CD4-positive, alpha-beta T cell treated with Interleukin-17A for 4 hours (primary cell): ENCODE data around the gene POLR1A.
A peak's percentile ranks its signal among the peaks of the same experiment; 100 is the strongest.

Experiments
- DNase-seq: peaks from one replicate; pipeline ENCODE4 v3.0.0-alpha.2; 2020; ENCODE audit warnings: mixed read lengths

The POLR1A gene

DNA sequence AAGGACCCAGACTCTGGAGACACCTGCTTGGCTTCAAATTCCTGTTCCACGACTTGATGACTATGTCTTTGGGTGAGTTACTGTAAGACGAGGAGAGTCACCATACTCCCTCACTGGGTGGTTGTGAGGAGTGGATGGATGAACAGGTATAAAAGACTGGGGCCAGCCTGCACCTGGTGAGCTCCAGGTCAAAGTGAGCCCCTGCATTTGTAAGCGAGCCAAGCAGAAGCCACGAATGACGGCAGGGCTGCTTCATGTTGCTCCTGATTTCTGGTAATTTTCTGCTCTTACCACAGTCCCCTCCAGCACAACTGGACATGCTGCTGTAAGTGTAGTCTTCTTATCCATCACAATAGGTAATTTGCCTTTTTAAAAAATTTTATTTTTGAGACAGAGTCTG lies 86.6 kb downstream of the POLR1A start:
- DNase-seq: no peak

DNA sequence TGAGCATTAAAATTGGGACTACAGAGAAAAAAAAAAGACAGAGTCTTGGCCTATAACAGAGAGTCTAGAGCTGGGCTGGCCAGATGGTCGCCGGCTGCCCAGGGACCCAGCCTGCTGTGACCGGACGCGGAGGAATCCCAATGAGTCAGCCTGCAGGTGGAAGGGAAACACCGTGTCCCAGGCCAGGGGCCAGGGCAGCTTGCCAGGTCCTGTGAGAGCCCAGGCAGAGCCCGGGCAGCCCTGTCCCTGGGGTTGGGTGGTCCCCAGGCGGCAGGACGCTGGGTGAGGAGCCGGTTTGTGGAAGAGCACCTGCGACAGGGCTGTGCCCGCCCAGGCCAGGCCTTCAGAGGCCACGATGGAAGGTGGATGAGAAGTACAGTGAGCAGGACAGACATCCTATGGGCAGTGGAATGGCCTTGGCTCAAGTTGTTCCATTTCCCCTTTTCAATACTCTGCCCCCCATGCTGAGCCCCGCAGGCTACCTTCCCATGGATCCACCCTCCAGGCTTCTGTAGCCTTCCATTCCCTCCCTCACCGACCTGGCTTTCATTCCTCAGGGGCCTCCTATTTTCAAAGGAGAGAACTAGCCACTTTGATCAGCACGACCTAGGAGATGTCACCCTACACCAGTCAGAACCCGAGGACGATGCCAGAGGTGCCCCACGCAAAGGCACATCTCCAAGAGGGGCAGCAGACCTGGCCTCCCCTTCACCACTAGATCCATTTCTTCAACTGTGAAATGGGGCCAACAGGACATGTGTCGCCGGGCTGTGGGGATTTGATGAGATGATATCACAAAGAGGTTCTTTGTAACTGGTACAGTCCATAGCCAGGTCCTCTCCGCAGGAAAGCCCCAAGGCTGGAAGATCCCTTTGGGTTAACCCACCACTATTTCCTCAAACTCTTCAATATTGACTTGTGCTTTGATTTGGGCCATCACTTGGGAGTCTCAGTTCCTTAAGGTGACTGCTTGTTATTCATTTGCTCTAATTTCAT lies 87.5 kb downstream of the POLR1A start:
- DNase-seq: no peak

DNA sequence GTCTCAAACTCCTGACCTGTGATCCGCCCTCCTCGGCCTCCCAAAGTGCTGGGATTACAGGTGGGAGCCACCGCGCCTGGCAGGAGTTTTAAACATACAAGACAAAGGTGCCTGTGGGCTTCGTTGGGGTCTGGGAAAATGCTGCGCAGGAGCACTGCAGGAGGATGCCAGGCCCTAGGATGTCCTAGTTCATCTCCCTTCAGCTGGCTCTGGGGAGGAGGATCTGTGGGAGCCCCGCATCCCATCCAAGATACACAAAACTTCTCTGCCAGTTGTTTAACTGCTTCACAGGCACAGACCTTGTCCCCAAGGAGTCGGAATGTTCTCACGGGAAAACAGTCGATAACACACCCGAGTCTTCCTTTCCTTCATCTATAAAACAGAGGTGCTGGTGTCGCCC lies 89.1 kb downstream of the POLR1A start:
- no peak for DNase-seq

DNA sequence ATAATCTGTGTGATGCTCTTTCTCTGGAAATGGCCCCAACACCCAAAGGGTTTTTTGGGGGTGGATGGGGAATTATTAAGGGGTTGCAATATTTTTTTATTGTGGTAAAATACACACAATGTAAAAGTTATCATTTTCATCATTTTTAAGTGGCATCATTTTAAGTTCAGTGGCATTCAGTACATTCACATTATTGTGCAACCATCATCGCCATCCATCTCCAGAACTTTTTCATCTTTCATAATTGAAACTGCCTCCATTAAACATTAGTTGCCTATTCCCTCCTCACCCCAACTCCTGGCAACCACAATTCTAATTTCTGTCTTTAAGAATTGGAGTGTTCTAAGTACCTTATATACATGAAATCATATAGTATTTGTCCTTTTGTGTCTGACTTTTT lies 90.0 kb downstream of the POLR1A start:
- DNase-seq: no peak

DNA sequence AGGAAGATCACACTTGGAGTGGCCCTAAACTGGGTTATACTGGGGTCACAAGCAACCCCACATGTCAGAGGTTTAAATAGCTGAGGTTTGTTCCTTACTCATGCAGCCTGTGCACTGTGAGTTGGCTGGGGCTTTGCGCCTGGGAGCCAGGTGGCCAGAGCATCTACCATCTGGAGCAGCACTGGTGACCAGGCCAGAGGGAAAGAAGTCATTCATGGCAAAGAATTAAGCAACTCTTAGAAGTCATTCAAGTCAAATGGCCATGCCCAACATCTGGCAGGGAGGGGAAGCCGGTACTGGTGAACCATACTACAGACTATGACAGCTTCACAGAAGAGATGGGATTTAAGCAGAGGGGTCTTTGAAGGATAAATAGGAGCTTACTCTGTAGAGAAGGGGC lies 90.7 kb downstream of the POLR1A start:
- no peak for DNase-seq

DNA sequence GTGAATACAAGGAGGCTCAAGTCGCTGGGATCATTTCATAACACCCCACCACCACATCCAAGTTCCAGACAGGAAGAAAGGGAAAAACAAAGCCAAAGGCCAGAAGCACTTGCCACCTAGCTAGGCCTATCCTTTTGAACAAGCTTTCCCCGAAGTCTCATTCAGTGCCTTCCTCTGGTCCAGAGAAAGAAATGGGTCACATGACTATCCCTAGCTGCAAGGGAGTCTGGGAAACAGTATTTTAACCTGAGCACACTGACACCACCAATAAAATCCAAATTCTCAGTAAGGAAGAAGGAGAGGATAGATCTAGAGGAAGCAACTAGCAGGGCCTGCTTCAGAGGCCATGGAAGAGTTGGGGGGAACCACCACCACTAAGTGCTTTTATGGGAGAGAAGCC lies 91.2 kb downstream of the POLR1A start:
- DNase-seq: no peak

DNA sequence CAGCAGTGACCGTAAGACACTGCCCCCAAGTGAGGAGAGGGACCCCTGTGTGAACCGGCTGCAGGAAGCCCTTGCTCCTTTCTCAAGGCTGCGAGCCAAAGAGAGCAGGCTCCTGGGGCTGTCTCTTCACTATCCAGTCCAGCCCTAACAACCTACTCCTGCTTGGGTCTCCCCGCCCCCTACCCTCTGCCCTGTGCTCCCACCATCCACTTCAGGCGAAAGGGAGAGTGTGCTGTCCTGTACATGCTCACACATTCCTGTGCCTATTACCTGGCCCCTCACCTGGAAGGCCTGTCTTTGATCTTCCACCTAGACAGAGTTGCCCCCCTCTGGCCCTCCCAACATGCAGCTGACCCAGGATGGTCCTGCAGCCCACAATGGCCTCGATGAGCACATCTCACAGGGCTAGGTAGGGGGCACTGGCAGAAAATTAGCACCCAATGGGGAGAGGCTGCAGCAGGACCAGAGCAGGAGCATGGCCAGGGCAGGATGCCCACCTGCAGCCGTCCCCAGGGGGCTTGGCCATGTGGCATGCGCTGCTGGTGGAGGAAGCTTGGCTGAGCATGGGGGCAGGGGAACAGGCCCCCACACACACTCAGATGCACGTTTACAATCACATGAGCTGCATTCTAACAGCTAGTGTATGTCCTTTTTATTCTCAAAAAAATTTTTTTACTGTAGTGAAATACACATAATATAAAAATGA lies 93.5 kb downstream of the POLR1A start:
- no peak for DNase-seq

DNA sequence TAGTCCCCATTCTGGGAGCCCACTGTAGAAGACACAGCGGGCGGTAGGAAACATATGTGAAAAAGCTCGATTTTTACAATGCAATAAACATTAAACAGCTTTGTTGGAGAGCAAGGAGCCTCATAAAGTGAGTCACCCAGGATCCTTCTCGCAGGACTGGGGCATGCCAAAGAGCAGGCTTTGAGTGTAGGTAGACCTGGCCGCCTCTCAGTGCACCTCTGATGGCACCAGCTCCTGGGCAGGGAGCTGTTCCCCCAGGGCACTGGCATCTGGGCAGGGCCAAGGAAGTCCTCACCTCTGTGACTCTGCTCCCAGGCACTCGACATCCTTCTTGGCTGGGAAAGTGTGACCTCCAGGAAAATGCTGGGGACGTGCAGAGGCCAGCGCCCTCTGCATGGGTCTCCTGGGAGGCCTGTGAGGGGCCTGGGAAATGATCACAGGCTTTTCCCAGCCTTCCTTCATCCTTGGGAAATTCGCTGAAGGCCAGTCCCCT lies 94.2 kb downstream of the POLR1A start:
- DNase-seq: no peak

DNA sequence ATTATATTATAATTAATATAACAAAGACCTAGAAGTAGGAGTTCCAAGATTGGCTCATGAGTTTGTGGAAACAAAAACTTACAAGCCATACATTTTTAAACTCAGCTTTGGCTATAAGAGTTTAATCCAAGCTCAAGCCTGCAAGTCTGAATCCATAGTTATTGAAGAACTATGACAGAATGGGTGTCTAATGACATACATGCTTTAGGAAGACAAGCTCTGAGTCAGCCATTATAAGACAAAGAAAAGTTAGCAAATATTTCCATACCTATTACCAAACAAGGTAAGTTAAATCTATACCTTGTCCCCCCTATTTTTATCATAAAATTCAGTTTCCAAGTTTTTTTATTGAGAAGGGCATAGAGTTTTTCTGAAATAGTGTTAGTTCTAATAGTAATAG lies 95.6 kb downstream of the POLR1A start:
- DNase-seq: no peak

DNA sequence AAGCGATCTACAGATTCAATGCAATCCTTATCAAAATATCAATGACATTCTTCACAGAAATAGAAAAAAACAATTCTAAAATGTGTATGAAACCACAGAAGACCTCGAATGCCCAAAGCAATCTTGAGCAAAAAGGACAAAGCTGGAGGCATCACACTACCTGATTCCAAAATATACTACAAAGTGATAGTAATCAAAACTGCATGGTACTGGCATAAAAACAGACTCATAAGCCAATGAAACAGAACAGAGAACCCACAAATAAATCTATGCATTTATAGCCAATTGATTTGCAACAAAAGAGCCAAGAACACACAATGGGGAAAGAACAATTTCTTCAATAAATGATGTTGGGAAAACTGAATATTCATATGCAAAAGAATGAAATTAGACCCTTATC lies 99.2 kb downstream of the POLR1A start:
- DNase-seq: no peak

DNA sequence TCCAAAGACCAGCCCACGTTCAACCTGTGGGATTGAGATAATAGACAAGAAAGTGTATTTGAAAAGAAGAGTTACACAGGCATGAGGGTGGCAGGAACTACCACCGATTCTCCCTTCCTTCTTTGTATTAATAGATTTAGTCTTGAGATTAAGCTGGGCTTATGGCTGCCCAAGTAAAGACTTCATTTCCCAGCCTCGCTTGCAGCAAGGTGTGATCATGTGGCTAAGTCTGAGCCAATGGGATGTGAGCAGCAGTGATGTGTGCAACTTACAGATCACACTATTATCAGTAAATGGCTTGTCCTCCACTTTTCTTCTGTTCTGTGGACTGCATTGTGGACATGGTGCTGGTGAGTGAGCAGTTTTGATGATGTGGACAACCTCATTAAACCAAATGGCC lies 101.7 kb downstream of the POLR1A start:
- no peak for DNase-seq

DNA sequence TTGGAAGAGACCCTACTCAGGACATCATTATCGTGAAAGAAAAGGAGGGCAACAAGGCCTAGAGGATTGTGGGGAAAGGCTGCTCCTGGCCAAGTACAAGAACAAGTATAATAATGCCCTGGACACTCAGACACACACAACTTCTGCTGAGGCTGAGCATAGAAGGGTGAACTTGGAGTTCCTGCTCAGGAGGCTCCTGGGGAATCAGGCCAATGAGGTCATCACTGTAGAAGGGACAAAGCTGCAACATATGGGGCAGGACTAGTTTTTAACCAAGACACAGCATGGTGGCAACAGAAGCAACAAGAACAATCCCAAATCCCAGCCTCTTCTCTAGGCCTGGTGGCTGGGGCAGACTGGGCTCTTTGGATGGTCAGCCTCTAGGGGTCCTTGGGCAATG lies 102.6 kb downstream of the POLR1A start:
- no peak for DNase-seq

DNA sequence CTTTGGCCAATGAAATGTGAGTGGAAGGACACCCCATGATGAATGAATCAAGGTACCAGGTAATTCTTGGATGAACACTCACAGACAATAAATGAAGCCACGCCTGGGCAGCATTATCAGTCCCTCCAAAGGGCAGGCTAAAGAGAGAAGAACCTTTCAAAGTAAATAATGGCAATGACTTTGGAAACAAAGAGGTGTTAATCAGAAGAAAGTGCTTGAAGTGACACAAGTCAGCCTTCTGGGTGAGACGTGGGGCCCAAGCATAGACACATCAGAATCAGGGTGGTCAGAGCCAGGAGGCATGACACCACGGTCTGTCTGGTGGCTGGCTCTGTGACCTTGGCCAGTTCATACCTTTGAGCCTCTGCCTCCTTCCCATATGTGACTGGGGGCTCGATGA lies 103.3 kb downstream of the POLR1A start:
- no peak for DNase-seq

DNA sequence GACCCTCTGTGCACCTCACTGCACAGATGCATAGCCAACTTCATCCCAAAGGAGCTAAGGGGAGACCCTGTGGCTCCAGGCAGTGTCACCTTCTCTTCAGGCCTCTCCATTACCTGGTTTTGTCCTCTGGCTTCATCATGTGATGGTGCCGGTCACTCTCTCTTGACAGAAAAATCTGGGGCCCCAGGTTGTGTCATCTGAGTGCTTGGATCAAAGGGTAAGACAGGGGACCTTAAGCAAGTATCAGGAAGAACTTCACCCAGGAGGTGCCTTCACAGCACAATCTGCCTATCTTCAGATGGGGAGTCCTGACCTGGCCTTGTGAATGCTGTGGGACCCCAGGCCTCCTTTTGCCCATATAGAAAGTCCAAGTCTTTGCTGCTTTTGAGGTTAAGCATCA lies 104.4 kb downstream of the POLR1A start:
- no peak for DNase-seq

DNA sequence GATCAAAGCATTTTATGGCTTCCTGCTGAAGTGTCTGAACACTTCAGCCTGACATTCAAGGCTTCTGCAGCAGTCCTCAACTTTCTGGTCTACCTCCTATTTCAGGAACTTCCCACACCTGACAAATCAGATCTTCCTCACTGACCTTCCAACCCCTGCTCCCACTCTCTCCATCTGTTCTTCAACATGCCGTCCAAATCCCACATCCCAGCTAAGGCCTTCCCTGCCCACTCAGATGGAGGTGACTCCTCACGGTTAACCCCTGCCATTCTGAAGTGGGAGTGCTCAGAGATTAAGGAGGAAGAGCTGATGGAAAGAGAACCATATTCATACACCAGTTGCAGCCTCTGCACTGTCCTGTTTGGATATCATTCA lies 104.8 kb downstream of the POLR1A start:
- no peak for DNase-seq

DNA sequence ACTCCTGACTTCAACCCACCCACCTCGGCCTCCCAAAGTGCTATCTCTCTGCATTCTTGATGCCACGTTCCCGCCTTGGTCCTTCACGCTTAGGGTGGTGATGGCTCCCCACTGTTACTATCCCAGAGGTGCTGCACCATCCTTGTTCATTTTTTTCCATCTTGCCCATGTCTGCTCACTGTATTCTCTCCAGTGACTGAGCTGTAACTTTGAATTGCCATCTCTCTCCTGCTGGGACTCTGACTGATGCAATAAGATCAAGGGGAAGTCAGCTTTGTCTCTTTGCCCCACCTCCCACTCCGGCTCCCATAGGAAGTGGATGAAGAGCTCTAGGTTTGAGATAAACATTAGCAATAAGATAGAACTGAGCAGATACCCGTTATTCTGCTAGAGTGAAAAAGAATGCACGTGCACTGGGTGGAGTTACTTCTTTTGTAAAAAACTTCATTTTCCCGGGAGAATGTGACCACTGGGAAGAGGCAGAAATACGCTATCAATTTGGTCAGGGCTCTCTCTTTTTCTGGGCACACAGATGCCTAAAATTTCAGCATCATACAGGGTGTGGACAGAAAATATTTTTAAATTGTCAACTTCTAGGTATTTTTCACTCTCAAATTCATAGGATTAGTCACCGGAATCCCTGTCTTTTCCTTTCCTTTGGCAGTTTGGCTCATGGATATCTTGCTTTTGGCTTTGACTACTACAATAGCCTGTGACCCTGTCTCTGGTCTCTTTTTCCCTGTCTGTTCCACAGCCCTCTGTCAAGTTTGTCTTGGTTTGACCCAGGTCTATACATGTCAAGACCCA lies 105.4 kb downstream of the POLR1A start:
- DNase-seq: no peak

DNA sequence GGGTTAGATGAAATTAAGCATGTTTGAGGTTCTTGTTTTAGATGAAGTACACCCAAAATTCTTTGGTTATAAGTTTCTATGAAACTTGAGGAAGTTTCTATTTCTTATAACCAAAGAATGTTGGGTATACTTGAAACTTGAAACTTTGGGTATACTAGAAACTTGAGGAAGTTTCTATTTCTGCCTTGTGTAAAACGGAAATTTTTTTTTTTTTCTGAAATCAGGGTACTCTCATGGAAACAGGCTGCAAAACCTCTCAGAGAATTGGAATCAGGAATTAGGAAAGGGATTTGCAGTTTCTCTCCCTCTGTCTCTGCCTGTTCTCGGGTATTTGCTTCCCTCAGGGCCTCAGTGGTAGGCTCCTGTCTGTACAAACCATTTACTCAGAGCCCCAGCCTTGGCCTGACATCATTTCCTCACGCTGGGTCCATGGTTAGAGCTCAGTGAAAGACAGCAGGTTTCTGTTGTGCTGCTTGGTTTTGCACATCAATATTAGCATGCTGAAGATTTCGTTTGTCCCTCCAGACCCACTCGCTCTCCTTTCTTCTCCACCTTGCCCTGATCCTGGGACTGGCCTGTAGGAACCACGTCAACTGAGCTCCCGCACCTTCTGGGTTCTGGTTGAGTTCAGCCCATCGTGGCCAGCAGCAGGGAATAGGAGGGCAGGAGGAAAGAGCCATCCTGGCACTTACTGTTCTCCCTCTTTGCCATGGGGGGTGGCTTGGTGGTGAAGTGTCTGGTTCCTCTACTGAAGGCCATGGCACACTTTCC lies 106.4 kb downstream of the POLR1A start:
- peak; percentile 58 for DNase-seq

DNA sequence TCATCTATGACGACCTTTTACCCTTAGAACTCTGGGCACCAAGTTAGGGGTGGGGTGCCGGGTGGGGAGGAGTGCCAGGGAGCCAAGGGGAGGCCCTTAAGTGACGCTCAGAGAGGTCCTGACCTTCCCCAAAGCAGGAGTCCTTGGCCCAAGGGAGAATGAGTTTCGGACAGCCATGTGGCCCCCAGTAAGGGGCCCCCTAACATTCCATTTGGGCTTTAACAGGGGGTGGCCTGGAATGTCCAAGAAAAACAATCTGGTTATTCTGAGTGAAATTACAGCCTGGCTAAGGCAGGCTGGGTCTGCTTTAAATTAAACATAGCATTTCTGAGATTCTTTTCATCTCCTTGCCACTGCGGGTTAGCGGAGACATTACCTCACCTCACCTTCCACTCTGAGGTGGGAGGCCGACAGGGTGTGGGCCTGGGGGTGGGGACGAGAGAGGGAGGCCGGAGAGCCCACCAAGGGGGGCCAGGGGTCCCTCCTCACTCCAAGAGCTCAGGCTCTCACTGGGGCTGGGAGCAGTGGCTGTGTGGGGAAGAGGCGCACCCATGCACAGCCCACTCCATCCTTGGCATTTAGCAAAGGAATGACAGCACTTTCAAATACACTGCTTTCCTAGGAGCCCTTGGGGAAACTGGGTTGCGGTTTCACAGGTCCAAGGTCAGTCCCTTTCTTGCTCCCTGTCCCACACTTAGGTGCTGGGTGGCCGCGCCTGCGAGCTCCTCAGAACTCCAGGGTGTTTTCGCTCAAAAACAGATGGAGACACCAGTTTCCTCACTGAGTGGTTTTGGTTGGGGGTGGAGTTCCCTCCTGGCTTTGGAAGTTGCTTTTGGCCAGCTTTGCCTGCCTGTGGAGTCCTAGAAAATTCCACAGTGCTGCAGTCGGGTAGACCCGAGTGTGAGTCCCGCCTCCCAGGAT lies 107.4 kb downstream of the POLR1A start:
- peak; percentile 11 for DNase-seq

DNA sequence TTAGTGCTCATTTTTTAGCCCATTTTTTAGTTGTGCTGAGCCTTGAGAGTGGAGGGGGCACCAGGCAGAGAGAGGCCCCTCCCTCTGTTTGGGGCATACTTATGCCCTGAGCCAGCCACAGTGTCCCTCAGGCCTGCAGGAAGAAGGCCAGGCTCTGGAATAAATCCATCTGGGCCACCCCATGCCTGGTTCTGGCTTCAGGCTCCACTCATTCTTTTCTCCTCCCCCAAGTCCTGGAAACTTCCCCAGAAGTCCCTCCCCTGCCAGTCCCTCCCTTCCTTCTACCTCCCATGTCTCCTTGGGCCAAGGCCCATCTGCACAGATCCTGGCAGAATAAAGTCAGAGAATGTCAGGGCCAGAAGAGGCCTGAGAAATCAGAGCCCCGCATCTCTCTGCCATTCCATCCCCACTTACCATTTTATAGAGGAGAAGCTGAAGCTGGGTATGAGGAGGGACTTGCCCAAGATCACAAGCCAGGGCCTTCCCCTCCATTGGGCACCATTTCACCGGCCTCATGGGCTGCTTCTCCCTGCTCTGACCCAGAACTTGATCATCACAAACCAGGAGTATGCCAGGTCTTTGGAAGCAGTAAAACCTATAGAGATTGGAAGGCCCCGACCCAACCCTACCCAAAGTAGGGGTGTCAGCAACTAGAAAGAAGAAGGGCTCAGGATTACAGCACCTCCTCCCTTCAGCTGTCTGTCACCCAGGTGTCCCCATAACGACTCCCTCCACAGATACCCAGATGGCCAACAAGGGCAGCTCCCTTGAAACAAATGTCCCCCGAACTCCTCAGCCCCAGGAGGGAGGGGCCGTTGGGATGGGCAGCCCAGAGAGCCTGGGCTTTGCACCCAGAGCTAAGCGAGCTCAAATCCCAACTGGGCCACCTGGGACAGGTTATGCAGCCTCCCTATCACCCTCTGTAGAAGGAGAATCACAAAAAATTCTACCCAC lies 108.4 kb downstream of the POLR1A start:
- DNase-seq: no peak

DNA sequence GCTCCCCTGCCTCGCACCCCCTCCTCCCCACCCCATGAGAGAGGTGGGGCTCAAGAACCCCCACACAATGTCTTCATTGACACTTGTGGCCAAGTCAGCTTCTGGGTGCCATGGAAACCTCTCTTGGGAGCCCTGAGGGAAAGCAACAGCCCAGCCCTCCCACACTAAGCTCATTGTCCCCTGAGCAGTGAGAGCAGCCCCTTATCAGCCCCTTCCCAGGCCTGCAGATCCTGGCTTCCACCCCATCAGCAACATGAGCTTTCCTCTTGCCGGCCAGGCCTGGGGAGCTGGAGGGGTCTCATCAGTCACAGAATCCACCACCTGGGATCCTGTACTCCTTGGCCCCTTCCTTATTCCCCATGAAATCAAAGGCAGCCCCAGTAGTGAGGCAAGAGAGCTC lies 109.1 kb downstream of the POLR1A start:
- DNase-seq: no peak
